Measurements from ENCODE around the gene SRSF10.
"Not testable (repeated sequence)": the region's sequence is repeated elsewhere in the genome, so short reads cannot be mapped to it uniquely, and the experiment has no call there.

Gene SRSF10

GRCh38 chr1:23958040-23958809 lies 21.9 kb downstream of the SRSF10 start:
- not testable (repeated sequence) for DNase-seq

GRCh38 chr1:23957096-23957495 lies 23.0 kb downstream of the SRSF10 start:
- no peak for DNase-seq

- DNase-seq: no peak
Observed at GRCh38 chr1:23953020-23953419, 27.1 kb downstream of the SRSF10 start.

GRCh38 chr1:23947366-23947765 lies 32.8 kb downstream of the SRSF10 start:
- DNase-seq: no peak

GRCh38 chr1:23936481-23937176 lies 43.5 kb downstream of the SRSF10 start:
- no peak for DNase-seq

- no peak for DNase-seq
Observed at GRCh38 chr1:23931491-23931880, 48.6 kb downstream of the SRSF10 start.

- no peak for DNase-seq
Observed at GRCh38 chr1:23930861-23931490, 49.2 kb downstream of the SRSF10 start.

GRCh38 chr1:23930270-23930669 lies 49.9 kb downstream of the SRSF10 start:
- DNase-seq: no peak

- no peak for DNase-seq
Observed at GRCh38 chr1:23928789-23929188, 51.3 kb downstream of the SRSF10 start.

GRCh38 chr1:23927097-23927496 lies 53.0 kb downstream of the SRSF10 start:
- no peak for DNase-seq

- DNase-seq: no peak
Observed at GRCh38 chr1:23925279-23925678, 54.8 kb downstream of the SRSF10 start.

GRCh38 chr1:23924601-23925000 lies 55.5 kb downstream of the SRSF10 start:
- no peak for DNase-seq

GRCh38 chr1:23923592-23924499 lies 56.3 kb downstream of the SRSF10 start:
- no peak for DNase-seq

- DNase-seq: no peak
Observed at GRCh38 chr1:23922321-23922943, 57.7 kb downstream of the SRSF10 start.

GRCh38 chr1:23916209-23917131 lies 63.7 kb downstream of the SRSF10 start:
- peak; percentile 59 for DNase-seq

GRCh38 chr1:23915466-23915865 lies 64.7 kb downstream of the SRSF10 start:
- DNase-seq: no peak

- no peak for DNase-seq
Observed at GRCh38 chr1:23914921-23915320, 65.2 kb downstream of the SRSF10 start.
